Chondrocyte (in vitro differentiated cells): ENCODE data around the gene HECW1. TPM values are rescaled to one million over a fixed set of nuclear protein-coding genes. Genes with fewer than 3 reads are reported as not detected.

Source experiments
- DNase-seq: peaks from one replicate; pipeline ENCODE4 v3.0.0; 2021; ENCODE audit warnings: mixed read lengths, low spot score
- H3K27ac Mint-ChIP-seq: one replicate; pipeline ENCODE4 v1.8.0; 2021; ENCODE audit warnings: mild to moderate bottlenecking, moderate library complexity, mixed read lengths; ENCODE audit not compliant: unreplicated experiment
- H3K27me3 Mint-ChIP-seq: 2 replicates; pipeline ENCODE4 v1.8.0; 2021; ENCODE audit warnings: low read depth, mixed read lengths
- H3K36me3 Mint-ChIP-seq: 2 replicates; pipeline ENCODE4 v1.8.0; 2021; ENCODE audit warnings: low read depth, mixed read lengths
- H3K4me1 Mint-ChIP-seq: 2 replicates; pipeline ENCODE4 v1.8.0; 2021; ENCODE audit warnings: low read depth, mild to moderate bottlenecking, mixed read lengths
- H3K4me3 Mint-ChIP-seq: one replicate; pipeline ENCODE4 v1.8.0; 2021; ENCODE audit warnings: mild to moderate bottlenecking, moderate library complexity, mixed read lengths; ENCODE audit not compliant: unreplicated experiment
- H3K9me3 Mint-ChIP-seq: 2 replicates; pipeline ENCODE4 v1.8.0; 2021; ENCODE audit warnings: low read depth, mixed read lengths
- total RNA-seq: library from RNA; stranded (reverse); gene quantifications from 3 replicates; pipeline ENCODE4 v1.2.1, GENCODE V29; 2021
- TF ChIP-seq, protein P1 (sequence below): fragments of 200-600 bp; sonication (generic); IDR thresholded peaks from 2 replicates; pipeline ENCODE4 v1.5.0; 2021; ENCODE audit warnings: antibody characterized with exemption, mild to moderate bottlenecking, moderate library complexity

Gene HECW1
- total RNA-seq, 1 donor from 2014 or later: 1.9 TPM

DNA sequence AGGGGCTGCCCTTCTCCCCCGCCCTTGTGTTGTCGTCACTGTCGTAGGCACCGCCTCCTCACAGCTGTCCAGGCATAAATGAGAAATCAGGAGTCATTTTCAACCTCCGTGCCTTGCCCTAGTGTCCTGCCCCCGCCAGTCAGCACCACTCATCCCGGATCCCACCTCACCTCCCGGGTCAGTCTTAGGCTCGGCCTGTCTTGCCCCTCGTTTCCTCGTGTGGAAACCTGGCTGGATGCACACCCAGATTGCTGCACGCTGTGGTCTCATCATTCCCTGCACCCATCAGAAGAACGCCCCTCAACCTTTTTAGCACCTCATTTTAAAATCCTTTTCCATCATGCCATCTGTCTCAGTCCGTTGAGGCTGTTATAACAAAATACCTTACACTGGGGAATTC, 213.1 kb downstream of the HECW1 start:
- Mint-ChIP-seq H3K27ac (no peak overlapping the region), H3K36me3 (peaks cover 2% of the 10 kb centered on the region), H3K4me1 (peaks cover 11% of the 10 kb centered on the region), H3K4me3 (no peak overlapping the region), H3K9me3 (no peaks in the 10 kb centered on the region), H3K27me3 (peaks cover 3% of the 10 kb centered on the region)
- TF ChIP-seq, protein P1, sequence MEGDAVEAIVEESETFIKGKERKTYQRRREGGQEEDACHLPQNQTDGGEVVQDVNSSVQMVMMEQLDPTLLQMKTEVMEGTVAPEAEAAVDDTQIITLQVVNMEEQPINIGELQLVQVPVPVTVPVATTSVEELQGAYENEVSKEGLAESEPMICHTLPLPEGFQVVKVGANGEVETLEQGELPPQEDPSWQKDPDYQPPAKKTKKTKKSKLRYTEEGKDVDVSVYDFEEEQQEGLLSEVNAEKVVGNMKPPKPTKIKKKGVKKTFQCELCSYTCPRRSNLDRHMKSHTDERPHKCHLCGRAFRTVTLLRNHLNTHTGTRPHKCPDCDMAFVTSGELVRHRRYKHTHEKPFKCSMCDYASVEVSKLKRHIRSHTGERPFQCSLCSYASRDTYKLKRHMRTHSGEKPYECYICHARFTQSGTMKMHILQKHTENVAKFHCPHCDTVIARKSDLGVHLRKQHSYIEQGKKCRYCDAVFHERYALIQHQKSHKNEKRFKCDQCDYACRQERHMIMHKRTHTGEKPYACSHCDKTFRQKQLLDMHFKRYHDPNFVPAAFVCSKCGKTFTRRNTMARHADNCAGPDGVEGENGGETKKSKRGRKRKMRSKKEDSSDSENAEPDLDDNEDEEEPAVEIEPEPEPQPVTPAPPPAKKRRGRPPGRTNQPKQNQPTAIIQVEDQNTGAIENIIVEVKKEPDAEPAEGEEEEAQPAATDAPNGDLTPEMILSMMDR: no peak
- no peak for DNase-seq

- Mint-ChIP-seq H3K27ac (no peak overlapping the region), H3K4me3 (no peak overlapping the region), H3K4me1 (peaks cover 11% of the 10 kb centered on the region), H3K9me3 (no peaks in the 10 kb centered on the region), H3K36me3 (peaks cover 2% of the 10 kb centered on the region), H3K27me3 (no peaks in the 10 kb centered on the region)
- no peak for DNase-seq
- TF ChIP-seq, protein P1: no peak
These were observed 215.9 kb downstream of the HECW1 start for GRCh38 chr7:43328336-43328735.

DNA sequence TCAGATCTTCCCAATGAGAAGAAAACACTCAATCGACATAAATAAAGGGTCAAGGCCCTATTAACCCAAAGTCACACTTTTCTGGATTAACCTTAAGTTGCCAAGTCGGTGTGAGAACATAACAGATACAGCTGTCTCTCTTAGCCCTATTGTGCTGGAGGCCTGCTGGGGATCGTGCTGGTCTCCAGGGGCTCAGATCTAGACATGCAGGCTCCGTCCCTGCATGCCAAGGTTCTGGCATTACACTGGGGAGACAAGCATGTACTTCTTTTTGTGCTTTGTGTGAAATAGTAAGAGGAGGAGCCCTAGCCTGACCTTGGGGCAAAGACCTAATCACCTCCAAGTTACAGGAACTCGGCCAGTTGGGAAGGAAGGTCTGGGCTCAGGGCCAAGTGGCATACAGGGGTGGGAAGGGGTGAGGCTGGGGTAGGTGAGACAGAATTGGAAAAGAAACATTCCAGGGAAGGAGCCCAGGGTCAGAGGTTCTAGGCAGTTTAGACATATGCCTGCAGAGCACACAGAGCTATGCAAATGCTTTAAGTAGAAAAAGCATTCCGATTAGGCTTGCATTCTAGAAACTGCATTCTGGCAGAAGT, 216.4 kb downstream of the HECW1 start:
- TF ChIP-seq, protein P1: no peak
- no peak for DNase-seq
- Mint-ChIP-seq H3K27ac (no peak overlapping the region), H3K9me3 (no peaks in the 10 kb centered on the region), H3K4me1 (peaks cover 11% of the 10 kb centered on the region), H3K36me3 (peaks cover 2% of the 10 kb centered on the region), H3K27me3 (no peaks in the 10 kb centered on the region), H3K4me3 (no peak overlapping the region)

- TF ChIP-seq, protein P1: no peak
- H3K4me1 Mint-ChIP-seq: peaks cover 11% of the 10 kb centered on the region
- no peak overlapping the region for H3K4me3 Mint-ChIP-seq
- no peak for DNase-seq
- H3K9me3 Mint-ChIP-seq: no peaks in the 10 kb centered on the region
- peaks cover 8% of the 10 kb centered on the region for H3K27me3 Mint-ChIP-seq
- H3K27ac Mint-ChIP-seq: no peak overlapping the region
- peaks cover 2% of the 10 kb centered on the region for H3K36me3 Mint-ChIP-seq
These were observed 219.8 kb downstream of the HECW1 start for GRCh38 chr7:43332193-43332796.

DNA sequence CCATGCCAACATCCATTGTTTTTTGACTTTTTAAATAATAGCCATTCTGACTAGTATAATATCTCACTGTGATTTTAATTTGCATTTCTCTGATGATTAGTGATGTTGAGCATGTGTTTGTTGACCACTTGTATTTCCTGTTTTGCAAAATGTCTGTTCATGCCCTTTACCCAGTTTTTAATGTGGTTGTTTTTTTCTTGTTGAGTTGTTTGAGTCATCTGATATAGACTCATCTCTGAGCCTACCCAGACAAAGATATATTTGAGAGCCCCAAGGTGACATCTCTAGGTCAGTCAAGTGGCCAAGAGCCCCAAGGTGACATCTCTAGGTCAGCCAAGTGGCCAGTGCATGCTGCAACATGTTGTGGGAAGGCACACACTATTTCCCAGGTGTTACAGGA, 224.7 kb downstream of the HECW1 start:
- H3K36me3 Mint-ChIP-seq: no peaks in the 10 kb centered on the region
- H3K27ac Mint-ChIP-seq: no peak overlapping the region
- TF ChIP-seq, protein P1: no peak
- H3K4me1 Mint-ChIP-seq: no peaks in the 10 kb centered on the region
- no peak overlapping the region for H3K4me3 Mint-ChIP-seq
- H3K27me3 Mint-ChIP-seq: peaks cover 29% of the 10 kb centered on the region
- H3K9me3 Mint-ChIP-seq: no peaks in the 10 kb centered on the region
- DNase-seq: no peak
